GM21723 (cell line): ENCODE measurements around the gene SMIM35.
"Not testable (repeated sequence)": the region's sequence is repeated elsewhere in the genome, so short reads cannot be mapped to it uniquely, and the experiment has no call there.

Experiments used
- ATAC-seq: cut with Tn5 transposase; IDR thresholded peaks from one replicate; pipeline ENCODE4 v1.9.1; 2021; ENCODE audit warnings: mild to moderate bottlenecking, moderate library complexity; ENCODE audit not compliant: unreplicated experiment

Gene SMIM35

GRCh38 chr11:117992620-117993019, 94.1 kb downstream of the SMIM35 start:
- ATAC-seq = no peak

DNA sequence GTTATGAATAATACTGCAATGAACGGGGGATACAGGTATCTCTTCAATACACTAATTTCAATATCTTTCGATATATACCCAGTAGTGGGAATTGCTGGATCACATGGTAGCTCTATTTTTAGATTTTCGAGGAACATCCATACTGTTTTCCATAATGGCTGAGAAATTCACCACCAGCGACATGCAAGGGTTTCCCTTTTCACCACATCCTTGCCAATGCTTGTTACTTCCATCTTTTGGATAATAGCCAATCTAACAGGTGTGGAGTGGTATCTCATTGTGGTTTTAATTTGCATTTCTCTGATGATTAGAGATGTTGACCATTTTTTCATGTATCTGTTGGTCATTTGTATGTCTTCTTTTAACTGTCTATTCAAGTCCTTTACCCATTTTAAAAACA, 94.6 kb downstream of the SMIM35 start:
- no peak for ATAC-seq

- ATAC-seq = no peak
Measured at GRCh38 chr11:117989351-117990102, 97.2 kb downstream of the SMIM35 start.

DNA sequence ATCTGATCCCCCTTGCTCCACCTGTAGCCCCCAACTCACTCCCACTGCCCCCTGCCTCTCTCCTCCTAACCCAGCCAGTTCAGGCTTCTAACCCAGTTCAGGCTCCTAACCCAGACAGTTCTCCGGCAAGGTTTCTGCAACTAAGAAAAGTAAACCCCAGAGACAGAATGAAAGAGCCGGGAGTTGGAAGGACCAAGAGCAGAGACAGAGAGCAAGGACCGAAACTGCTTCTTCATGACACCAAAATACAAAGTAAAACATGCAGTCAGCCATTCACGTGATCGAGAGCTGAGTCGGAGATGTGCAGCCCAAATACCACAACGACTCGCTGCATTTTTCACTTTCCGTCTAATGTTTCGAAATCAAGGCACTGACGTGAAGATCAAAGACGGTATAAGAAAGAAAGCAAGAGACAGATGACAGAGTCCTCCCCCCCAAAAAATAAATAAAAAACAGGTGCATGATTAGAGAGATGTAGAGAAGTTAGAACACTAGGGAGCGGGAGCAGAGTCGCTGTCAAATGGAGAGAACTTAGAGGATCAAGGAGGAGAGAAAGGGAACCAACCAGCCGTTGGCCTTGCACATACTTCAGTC, 99.7 kb downstream of the SMIM35 start:
- ATAC-seq = peak; percentile 49

DNA sequence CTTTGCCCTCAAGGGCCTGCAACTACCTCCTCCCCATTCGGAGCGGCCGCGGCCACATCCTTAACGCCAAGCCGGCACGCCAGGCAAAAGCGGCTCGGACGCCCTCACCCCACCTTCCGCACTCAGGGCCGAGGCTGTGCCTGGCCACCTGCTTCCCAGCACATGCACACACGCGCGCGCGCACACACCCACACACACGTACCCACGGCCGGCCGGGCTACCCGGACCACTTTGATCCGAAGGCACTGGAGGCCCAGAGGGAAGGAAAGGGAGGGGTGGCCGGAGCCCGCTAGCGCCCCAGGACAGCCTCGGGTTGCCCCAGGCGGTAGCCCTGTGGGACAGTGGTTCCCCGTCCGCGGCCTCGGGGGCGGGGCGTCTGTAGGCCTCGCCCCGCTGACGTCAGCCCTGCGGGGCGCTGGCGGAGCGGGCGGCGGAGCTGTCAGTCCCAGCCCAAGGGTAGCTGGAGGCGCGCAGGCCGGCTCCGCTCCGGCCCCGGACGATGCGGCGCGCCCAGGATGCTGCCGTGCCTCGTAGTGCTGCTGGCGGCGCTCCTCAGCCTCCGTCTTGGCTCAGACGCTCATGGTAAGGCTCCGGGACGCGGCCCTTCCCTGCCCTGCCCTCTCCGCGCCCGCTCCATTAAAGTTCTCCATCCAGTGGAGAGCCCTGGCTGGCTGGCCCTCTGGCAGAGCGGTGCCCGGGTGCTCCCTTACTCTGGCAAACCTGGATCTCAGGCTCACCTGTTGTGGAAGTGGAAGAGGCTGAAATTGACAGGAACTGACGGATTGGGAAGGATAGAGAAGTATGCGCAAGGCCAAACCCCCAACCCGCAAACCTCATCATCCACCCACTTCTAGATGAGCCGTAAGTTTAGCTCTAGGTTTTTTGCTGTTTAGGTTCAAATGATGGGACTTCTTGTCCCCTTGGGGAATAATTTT, 100.5 kb downstream of the SMIM35 start, which contains the start of gene IL10RA:
Gene IL10RA (plus strand): TSS at position 442 of the 935 bp plus-strand sequence. CDS start 74 bp downstream, at position 516.
- peak; percentile 86 for ATAC-seq

DNA sequence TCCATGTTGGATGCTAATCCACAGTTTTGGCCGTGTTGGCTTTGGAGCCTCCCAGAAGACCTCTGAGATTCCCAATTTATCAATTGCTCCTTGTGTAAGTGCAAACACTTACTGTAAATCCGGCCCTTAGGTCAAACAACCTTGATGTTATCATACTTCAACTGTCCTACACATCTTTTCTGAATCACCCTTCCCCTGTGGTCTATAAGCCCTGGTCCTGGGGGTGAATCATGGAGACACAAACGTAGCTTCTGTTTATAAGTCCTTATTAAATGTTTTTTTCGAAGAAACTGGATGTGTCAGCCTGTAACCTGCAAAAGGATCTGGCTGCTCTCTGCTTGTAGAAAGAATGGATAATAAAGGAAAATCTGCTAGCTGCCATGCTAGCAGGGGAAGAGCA, 102.3 kb downstream of the SMIM35 start:
- ATAC-seq = no peak

DNA sequence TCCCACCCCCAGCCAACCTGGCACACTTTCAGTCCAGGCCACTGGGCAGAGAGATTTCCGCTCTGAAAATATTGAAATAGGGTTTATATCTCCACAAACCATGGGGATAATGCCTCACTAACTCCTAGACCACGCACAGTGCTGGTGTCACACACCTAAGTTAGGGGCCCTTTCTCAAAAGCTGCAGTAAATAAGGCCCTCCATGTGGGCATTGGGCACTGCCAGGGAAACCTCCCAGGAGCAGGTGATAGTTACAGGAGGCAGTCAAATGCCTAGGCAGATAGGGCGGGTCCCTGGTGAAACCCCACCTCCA, 103.6 kb downstream of the SMIM35 start:
- ATAC-seq = no peak

DNA sequence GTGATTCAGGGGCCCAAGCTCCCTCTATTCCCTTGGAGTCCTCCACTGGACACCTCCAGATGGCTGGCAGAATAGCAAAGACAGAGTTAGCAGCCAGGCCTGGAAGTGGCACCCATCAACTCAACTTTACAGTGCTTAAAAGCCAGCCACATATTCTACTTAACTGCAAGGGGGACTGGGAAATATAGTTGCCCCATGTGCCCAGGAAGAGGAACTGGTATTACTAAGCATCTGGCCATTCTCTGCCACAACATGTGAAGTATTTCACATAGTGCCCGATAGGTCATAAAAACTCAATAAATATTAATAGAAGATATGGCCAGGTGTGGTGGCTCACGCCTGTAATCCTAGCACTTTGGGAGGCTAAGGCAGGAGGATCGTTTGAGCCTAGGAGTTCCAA, 106.0 kb downstream of the SMIM35 start:
- no peak for ATAC-seq

DNA sequence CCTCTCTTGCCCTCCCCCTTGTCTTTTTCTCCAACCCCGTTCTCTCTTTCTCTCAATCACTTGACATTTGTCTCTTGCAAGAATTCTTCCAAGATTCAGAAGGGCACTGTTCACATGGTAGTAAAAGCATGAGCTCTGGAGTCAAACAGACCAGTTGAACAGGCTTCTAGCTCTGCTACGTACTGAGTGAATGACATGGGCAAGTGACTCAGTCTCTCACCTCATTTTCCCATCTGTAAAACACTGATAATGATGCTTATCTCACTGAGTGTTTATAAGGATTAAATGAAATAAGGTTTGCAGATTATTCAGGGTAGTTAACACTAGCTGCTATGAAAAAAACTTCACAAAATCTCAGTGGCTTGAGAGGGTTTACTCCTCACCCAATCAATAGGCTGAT, 106.5 kb downstream of the SMIM35 start:
- no peak for ATAC-seq

GRCh38 chr11:117979481-117980211, 107.1 kb downstream of the SMIM35 start:
- ATAC-seq = peak; percentile 73

DNA sequence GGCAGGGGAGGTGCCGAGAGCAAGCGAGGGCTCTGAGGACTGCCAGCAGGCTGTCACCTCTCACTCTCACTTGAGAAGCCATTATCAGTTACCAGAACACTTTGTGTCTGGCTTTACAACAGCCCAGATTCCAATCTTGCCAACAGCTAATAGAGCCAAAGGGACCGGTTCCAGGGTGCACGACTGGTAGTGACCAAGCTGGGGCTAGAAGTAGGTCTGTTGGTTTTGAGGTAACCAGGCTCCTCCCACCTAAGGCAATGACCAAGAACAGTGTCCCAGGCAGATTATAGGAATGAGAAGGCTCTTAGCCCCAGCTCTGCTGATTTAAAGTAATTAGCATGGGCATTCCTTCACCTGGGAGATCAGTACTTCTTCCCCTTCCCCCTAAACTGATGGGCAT, 107.8 kb downstream of the SMIM35 start:
- ATAC-seq = no peak

- ATAC-seq = not testable (repeated sequence)
Measured at GRCh38 chr11:117978291-117978910, 108.4 kb downstream of the SMIM35 start.

GRCh38 chr11:117977612-117978264, 109.0 kb downstream of the SMIM35 start:
- ATAC-seq = not testable (repeated sequence)

DNA sequence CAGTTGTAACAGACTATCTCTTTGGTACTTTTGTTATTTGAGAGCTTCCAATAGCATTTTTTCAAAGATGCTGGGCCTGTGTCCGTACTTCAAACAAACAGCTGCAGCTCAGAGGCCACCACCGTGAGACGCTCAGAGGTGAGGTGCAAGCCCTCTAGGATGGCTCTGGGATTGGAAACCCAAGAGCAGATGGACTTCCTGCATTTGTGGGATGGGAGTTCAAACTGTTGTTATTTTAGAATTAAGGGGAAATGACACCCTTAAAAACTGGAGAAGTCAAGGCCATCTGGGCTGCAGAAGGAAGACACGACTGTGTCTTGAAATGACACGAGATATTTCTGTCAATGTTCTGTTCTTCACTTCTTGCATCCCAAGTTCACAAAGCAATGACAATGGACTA, 109.7 kb downstream of the SMIM35 start:
- no peak for ATAC-seq

GRCh38 chr11:117976445-117976844, 110.3 kb downstream of the SMIM35 start:
- no peak for ATAC-seq

DNA sequence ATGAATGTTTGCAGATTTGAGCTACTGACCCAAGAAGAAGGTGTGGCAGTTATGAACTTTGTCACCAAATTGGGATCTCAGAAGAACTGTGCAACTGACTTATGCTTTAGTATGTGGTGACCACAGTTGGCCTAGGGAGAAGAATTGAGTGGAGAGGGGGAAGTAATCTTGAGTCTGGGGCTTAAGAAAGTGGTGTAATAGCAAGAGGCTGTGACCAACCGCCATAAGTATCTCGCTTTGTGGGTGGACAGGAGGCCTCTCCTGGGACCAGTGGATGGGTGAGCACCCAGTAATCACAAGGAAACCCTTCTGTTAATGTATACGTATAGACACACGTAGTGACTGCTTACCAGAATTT, 113.3 kb downstream of the SMIM35 start:
- ATAC-seq = no peak

DNA sequence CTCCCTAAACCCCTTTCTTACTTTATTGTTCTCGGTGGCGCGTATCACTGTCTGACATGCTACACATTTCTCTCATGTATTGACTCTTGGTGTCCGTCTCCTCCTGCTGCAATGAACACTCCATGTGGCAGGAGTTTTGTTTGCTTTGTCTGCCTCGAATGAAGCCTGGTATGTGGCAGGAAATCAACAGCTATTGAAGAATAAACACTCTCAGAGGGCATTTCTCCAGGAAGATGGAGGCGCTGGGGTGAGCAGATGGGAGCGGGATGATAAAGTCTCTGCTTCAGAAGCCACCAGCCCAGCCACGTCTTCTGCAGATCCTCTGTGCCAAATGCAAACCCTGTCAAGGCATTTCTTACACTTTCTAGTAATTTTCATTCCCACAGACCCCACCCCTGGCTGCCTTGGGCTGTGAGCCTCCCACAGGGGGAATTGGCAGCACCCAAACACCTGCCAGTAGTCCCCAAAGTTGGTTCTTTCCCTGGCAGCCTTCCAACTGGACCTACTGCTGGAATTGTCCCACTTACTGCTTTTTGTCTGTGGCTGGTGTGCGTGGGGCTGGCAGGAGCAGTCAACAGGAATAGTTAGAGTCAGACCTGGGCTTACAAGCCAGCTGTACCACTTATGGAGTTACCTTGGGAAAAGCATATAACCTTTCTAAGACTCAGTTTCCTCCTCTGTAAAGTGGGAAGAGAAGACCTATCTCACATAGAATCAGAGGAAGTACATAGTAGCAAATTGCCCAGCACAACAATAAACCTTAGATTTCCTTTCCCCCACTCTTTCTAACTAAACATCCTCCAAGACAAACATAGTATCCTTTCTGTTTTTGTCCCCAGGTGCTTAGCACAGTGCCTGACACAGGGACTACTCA, 113.9 kb downstream of the SMIM35 start:
- no peak for ATAC-seq

DNA sequence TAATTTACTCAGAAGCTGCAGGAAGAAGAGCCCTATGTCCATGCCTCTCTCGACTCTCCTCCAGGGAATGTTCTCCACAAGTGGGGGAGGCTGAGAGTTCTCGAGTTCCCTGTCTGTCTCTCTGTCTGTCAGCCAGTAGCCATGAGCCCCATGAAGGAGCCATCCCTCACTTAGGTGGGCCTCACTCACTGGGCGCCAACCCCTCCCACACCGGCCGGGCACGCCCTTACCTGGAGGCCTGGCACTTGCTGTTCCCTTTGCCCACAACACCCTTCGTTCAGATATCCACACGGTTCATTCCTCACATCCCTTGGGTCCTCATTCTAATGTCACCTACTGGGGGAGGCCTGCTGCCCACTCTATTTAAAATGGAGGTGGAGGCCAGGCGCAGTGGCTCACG, 114.7 kb downstream of the SMIM35 start:
- no peak for ATAC-seq

GRCh38 chr11:117970400-117971024, 116.3 kb downstream of the SMIM35 start:
- no peak for ATAC-seq
